IMR-90 (cell line): Measurements from ENCODE around the gene PPM1L.

ENCODE experiments used
- CTCF ChIP-seq: conservative IDR thresholded peaks from 2 replicates; pipeline ENCODE4 v1.5.1; 2012; ENCODE audit warnings: mild to moderate bottlenecking, low read depth, low read length, improper control_type of control experiment
- ELK1 ChIP-seq: fragments of 150-350 bp; IDR thresholded peaks from 2 replicates; pipeline ENCODE4 v1.6.1; 2016; ENCODE audit warnings: low read depth, mild to moderate bottlenecking, low read length, moderate library complexity, borderline replicate concordance
- POLR2A ChIP-seq: IDR thresholded peaks from 2 replicates; pipeline ENCODE4 v1.6.1; 2012; ENCODE audit warnings: mild to moderate bottlenecking, low read depth, low read length
- RCOR1 ChIP-seq: IDR thresholded peaks from 2 replicates; pipeline ENCODE4 v1.6.1; 2012; ENCODE audit warnings: mild to moderate bottlenecking, low read length, improper control_type of control experiment; ENCODE audit not compliant: insufficient replicate concordance
- SMC3 ChIP-seq: fragments of 150-350 bp; IDR thresholded peaks from 2 replicates; pipeline ENCODE4 v1.6.1; 2016; ENCODE audit warnings: low read depth, mild to moderate bottlenecking, antibody characterized with exemption, low read length, moderate library complexity

GRCh38 chr3:160911411-160911810 is 155.4 kb downstream of the PPM1L start:
- TF ChIP-seq POLR2A (no peak), SMC3 (no peak), CTCF (no peak), RCOR1 (no peak), ELK1 (no peak)
